HG03025 (cell line): ENCODE data around the gene NGLY1.

ENCODE experiments used
- ATAC-seq: cut with Tn5 transposase; IDR thresholded peaks from one replicate; pipeline ENCODE4 v1.9.1; 2021; ENCODE audit warnings: mild to moderate bottlenecking, moderate library complexity; ENCODE audit not compliant: unreplicated experiment, low FRiP score

Gene NGLY1

GRCh38 chr3:25673738-25674298 lies 109.4 kb downstream of the NGLY1 start:
- no peak for ATAC-seq
